Keratinocyte (primary cell): ENCODE results near the gene SRCIN1. TPM values are rescaled to one million over a fixed set of nuclear protein-coding genes. Genes with fewer than 3 reads are reported as not detected.

Experiments used
- DNase-seq: peaks from one replicate; pipeline ENCODE4 v3.0.0-alpha.2; 2011; ENCODE audit warnings: low read depth, missing footprints, low spot score
- FAIRE-seq: peaks from 2 replicates; lab custom pipeline; 2011; peaks lifted over from hg19 to GRCh38; lab: Jason Lieb, UNC
- H2AFZ ChIP-seq: 2 replicates; pipeline ENCODE4 v1.6.0; 2012; ENCODE audit warnings: low read length, control low read depth, inconsistent platforms; ENCODE audit not compliant: control insufficient read depth
- H3K27ac ChIP-seq: 2 replicates; pipeline ENCODE4 v1.5.1; 2011; ENCODE audit warnings: low read length; ENCODE audit not compliant: control insufficient read depth, insufficient read depth
- H3K27me3 ChIP-seq: 3 replicates; pipeline ENCODE4 v1.6.0; 2011; ENCODE audit warnings: low read length; ENCODE audit not compliant: control insufficient read depth, insufficient read depth; ENCODE audit errors: extremely low read depth
- H3K36me3 ChIP-seq, 2 experiments: 2 replicates in 1 of 2; 3 replicates in 1 of 2; pipeline ENCODE4 v1.5.1; 2011; ENCODE audit warnings: low read length in 2 of 2, mild to moderate bottlenecking in 1 of 2; ENCODE audit not compliant: control insufficient read depth in 2 of 2, insufficient read depth in 2 of 2; ENCODE audit errors: extremely low read depth in 1 of 2
- H3K4me1 ChIP-seq: 3 replicates; pipeline ENCODE4 v1.5.1; 2011; ENCODE audit warnings: low read length; ENCODE audit not compliant: control insufficient read depth, insufficient read depth; ENCODE audit errors: extremely low read depth
- H3K4me2 ChIP-seq: 3 replicates; pipeline ENCODE4 v1.6.0; 2011; ENCODE audit warnings: low read depth, low read length; ENCODE audit not compliant: control insufficient read depth, insufficient read depth; ENCODE audit errors: extremely low read depth
- H3K4me3 ChIP-seq, 3 experiments: fragments of 200-600 bp in 1 of 3; sonication (generic) in 1 of 3; 2 replicates in 2 of 3; 3 replicates in 1 of 3; pipeline ENCODE4 v1.5.1; 2011 to 2016; ENCODE audit warnings: low read length in 3 of 3, mild to moderate bottlenecking in 3 of 3, control low read depth in 2 of 3, inconsistent platforms in 1 of 3, low read depth in 1 of 3, mixed read lengths in 1 of 3, mixed run types in 1 of 3, moderate library complexity in 1 of 3; ENCODE audit not compliant: control insufficient read depth in 2 of 3, insufficient read depth in 2 of 3; ENCODE audit errors: extremely low read depth in 1 of 3
- H3K79me2 ChIP-seq: 2 replicates; pipeline ENCODE4 v1.6.0; 2012; ENCODE audit warnings: low read length; ENCODE audit not compliant: control insufficient read depth, insufficient read depth
- H3K9ac ChIP-seq: 3 replicates; pipeline ENCODE4 v1.6.0; 2011; ENCODE audit warnings: low read length; ENCODE audit not compliant: control insufficient read depth, insufficient read depth; ENCODE audit errors: extremely low read depth
- H3K9me1 ChIP-seq: 3 replicates; pipeline ENCODE4 v1.6.0; 2011; ENCODE audit warnings: low read length; ENCODE audit not compliant: control insufficient read depth, insufficient read depth; ENCODE audit errors: extremely low read depth
- H3K9me3 ChIP-seq: 2 replicates; pipeline ENCODE4 v1.5.1; 2012; ENCODE audit warnings: low read depth, low read length; ENCODE audit not compliant: control insufficient read depth
- H4K20me1 ChIP-seq: 3 replicates; pipeline ENCODE4 v1.6.0; 2011; ENCODE audit warnings: low read length; ENCODE audit not compliant: control insufficient read depth, insufficient read depth; ENCODE audit errors: extremely low read depth
- EZH2 ChIP-seq: IDR thresholded peaks from one replicate; pipeline ENCODE4 v1.6.1; 2012; ENCODE audit warnings: inconsistent platforms, mild to moderate bottlenecking, low read length, moderate library complexity
- dilution Hi-C: fragments of 300-500 bp; cut with MboI; formaldehyde crosslinking; loops from one replicate; pipeline ENCODE4 v1.7.0; 2020; ENCODE audit warnings: low sequenced_read_pairs; ENCODE audit not compliant: extremely low pct_ligation_motif_present
- polyA plus RNA-seq, 5 experiments: library from polyadenylated mRNA; depleted of rRNA in 3 of 5; stranded (reverse) in 3 of 5; stranded (forward) in 1 of 5; unstranded in 1 of 5; fragments of >200 nt; gene quantifications; 1 replicate in 1 of 5; 2 replicates in 3 of 5; 3 replicates in 1 of 5; pipeline versions ENCODE4 v1.2.1 to v1.2.3, GENCODE V29; 2011 to 2012; ENCODE audit warnings: missing spikeins in 2 of 5, low read depth in 1 of 5, low replicate concordance in 1 of 5
- TF ChIP-seq, protein P1 (sequence below), 3 experiments: IDR thresholded peaks in 1 of 3; conservative IDR thresholded peaks in 1 of 3; optimal IDR thresholded peaks in 1 of 3; 2 replicates in 2 of 3; 3 replicates in 1 of 3; pipeline versions ENCODE3 to v1.5.1; 2011; ENCODE audit warnings: low read length in 3 of 3, mild to moderate bottlenecking in 3 of 3, moderate library complexity in 2 of 3, control low read depth in 1 of 3, inconsistent platforms in 1 of 3; ENCODE audit not compliant: insufficient read depth in 2 of 3; ENCODE audit errors: extremely low read depth in 1 of 3

The SRCIN1 gene
- polyA plus RNA-seq, 1 donor (not counting 4 experiments of a cell fraction or from before 2014, with no cell fraction given) = 0.37 TPM

DNA sequence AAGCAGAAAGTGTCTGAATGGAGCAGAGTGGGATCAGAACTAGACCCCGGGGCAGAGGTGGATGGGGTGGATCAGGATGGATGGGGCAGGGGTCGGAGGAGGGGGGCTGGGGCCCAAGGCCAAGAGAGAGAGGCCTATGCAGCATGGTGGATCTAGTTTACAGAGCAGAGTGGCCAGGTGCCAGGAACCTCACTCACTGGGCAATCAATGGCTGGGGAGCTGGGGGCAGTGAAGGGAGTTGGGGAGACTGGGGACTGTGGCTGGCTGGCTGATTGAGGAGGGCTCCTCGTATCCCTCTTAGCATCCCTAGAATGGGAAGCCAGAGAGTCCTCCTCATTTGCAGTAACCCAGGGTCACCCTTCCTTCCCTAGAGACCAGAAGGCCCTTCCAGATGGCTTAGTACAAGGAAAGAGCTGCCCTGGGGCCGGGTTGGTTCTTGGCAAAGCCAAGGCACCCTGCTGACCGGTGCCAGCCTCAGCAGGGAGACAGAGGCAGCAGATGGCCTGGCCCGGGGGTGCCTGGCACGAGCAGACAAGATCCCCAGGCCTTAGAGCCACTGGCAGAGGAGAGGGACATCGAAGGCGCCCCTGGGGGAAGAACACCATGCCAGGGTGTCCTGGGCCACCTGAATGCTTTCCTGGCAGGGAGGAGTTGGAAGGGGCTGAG is 36.8 kb downstream of the SRCIN1 start:
- no peaks in the 10 kb centered on the region for H3K9me3 ChIP-seq
- no peak overlapping the region for H2AFZ ChIP-seq
- H3K9me1 ChIP-seq = no peaks in the 10 kb centered on the region
- no peak for DNase-seq
- H3K4me1 ChIP-seq = no peaks in the 10 kb centered on the region
- H3K36me3 ChIP-seq = no peaks in the 10 kb centered on the region
- TF ChIP-seq, protein P1, sequence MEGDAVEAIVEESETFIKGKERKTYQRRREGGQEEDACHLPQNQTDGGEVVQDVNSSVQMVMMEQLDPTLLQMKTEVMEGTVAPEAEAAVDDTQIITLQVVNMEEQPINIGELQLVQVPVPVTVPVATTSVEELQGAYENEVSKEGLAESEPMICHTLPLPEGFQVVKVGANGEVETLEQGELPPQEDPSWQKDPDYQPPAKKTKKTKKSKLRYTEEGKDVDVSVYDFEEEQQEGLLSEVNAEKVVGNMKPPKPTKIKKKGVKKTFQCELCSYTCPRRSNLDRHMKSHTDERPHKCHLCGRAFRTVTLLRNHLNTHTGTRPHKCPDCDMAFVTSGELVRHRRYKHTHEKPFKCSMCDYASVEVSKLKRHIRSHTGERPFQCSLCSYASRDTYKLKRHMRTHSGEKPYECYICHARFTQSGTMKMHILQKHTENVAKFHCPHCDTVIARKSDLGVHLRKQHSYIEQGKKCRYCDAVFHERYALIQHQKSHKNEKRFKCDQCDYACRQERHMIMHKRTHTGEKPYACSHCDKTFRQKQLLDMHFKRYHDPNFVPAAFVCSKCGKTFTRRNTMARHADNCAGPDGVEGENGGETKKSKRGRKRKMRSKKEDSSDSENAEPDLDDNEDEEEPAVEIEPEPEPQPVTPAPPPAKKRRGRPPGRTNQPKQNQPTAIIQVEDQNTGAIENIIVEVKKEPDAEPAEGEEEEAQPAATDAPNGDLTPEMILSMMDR (optimal IDR thresholded peaks at IDR 0.05 in 1 of 3, IDR thresholded peaks at IDR 0.05 in 1 of 3, conservative IDR thresholded peaks at IDR 0.05 in 1 of 3; ENCODE audit: extremely low read depth in 1 of 3, insufficient read depth in 2 of 3, low read length in 3 of 3) = no peak
- no peak for TF ChIP-seq EZH2
- H4K20me1 ChIP-seq = peaks cover 7% of the 10 kb centered on the region
- no peaks in the 10 kb centered on the region for H3K79me2 ChIP-seq
- no peak overlapping the region for H3K27ac ChIP-seq
- no peak overlapping the region for H3K4me2 ChIP-seq
- dilution Hi-C loops = no loop called here
- no peak for FAIRE-seq
- no peak overlapping the region for H3K4me3 ChIP-seq
- H3K9ac ChIP-seq = no peak overlapping the region
- H3K27me3 ChIP-seq = peaks cover 92% of the 10 kb centered on the region

DNA sequence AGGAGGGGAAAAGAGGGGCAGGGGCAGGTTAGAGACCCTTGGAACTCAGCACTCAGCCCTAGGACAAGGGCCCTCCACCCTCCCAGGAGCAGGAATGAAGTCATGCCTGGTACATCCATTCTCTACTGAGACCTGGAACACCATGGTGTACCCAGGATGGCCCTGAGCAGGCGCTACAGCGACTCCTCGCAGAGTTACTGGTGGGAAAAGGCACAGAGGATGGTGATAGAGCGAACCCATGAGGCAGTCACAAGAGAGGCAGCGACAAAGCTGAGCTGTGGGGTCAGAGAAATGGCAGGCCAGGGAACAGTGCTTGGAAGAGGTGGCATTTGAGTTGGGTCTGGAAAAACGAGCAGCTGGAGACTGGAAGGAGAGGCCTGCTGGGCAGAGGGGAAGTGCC is 37.5 kb downstream of the SRCIN1 start:
- Histone ChIP-seq H3K9me1 (no peaks in the 10 kb centered on the region), H3K4me1 (no peaks in the 10 kb centered on the region), H3K9ac (no peak overlapping the region), H3K4me3 (no peak overlapping the region), H3K27ac (no peak overlapping the region), H3K9me3 (no peaks in the 10 kb centered on the region), H3K4me2 (no peak overlapping the region), H4K20me1 (peaks cover 7% of the 10 kb centered on the region), H3K27me3 (peaks cover 92% of the 10 kb centered on the region), H2AFZ (no peak overlapping the region), H3K79me2 (no peaks in the 10 kb centered on the region), H3K36me3 (no peaks in the 10 kb centered on the region)
- dilution Hi-C loops = no loop called here
- no peak for FAIRE-seq
- no peak for DNase-seq
- TF ChIP-seq, protein P1 (optimal IDR thresholded peaks at IDR 0.05 in 1 of 3, IDR thresholded peaks at IDR 0.05 in 1 of 3, conservative IDR thresholded peaks at IDR 0.05 in 1 of 3; ENCODE audit: extremely low read depth in 1 of 3, insufficient read depth in 2 of 3, low read length in 3 of 3) = no peak
- TF ChIP-seq EZH2 = no peak
